K562 (cell line): Measurements from ENCODE around the gene MME. TPM values are rescaled to one million over a fixed set of nuclear protein-coding genes. Genes with fewer than 3 reads are reported as not detected.

ENCODE experiments used
- ATAC-seq: fragments of 200-7000 bp; cut with Tn5 transposase; 3 replicates; pipeline ENCODE4 v1.9.1; 2020; ENCODE audit warnings: moderate library complexity
- BruUV-seq: library from RNA; stranded (reverse); fragments of 400-500 nt; replicated peaks from 2 replicates; lab custom pipeline; 2021; lab: Mats Ljungman, UMichigan
- CTCF ChIA-PET: fragments of 300-600 bp; formaldehyde crosslinking; extraction: SDS; loops from one replicate; lab custom pipeline; 2021; ENCODE audit warnings: low intra/inter-chr PET ratio; lab: Yijun Ruan, JAX
- POLR2A ChIA-PET: fragments of 300-600, 350-650 bp; sonication (Branson Sonifier 250); formaldehyde crosslinking; extraction: SDS; loops from one replicate; lab custom pipeline; 2021; ENCODE audit warnings: antibody characterized with exemption, inconsistent platforms; lab: Yijun Ruan, JAX
- DNase-seq, 4 experiments: peaks; one replicate each; pipeline versions ENCODE4 v3.0.0 to v3.0.0-alpha.2; 2011 to 2018; ENCODE audit warnings: low spot score in 3 of 4, mixed read lengths in 3 of 4; ENCODE audit errors: extremely low read depth in 1 of 4
- FAIRE-seq: peaks from 2 replicates; lab custom pipeline; 2011; peaks lifted over from hg19 to GRCh38; lab: Jason Lieb, UNC
- H2AFZ ChIP-seq: 2 replicates; pipeline ENCODE4 v1.6.0; 2011; ENCODE audit warnings: low read depth, low read length, control low read depth, inconsistent platforms
- H3K27ac ChIP-seq: fragments of 200-600 bp; 3 replicates; pipeline ENCODE4 v1.8.0; 2011; ENCODE audit warnings: low read depth, mild to moderate bottlenecking, control low read depth, inconsistent platforms, low read length, moderate library complexity, mixed read lengths; ENCODE audit errors: extremely low read depth
- H3K27me3 ChIP-seq, 2 experiments: fragments of 300-600 bp in 1 of 2; 2 replicates in 1 of 2; 3 replicates in 1 of 2; pipeline versions ENCODE4 v1.6.0 to v1.8.0; 2011; ENCODE audit warnings: inconsistent platforms in 2 of 2, low read length in 2 of 2, mild to moderate bottlenecking in 1 of 2, mixed read lengths in 1 of 2, moderate library complexity in 1 of 2; ENCODE audit not compliant: control insufficient read depth in 2 of 2, insufficient read depth in 2 of 2
- H3K36me3 ChIP-seq: fragments of 300-600 bp; 3 replicates; pipeline ENCODE4 v1.8.0; 2011; ENCODE audit warnings: mild to moderate bottlenecking, low read length, inconsistent platforms; ENCODE audit not compliant: control insufficient read depth, insufficient read depth
- H3K4me1 ChIP-seq, 2 experiments: fragments of 200-600 bp in 1 of 2; replicated peaks in 1 of 2; 2 replicates in 1 of 2; 3 replicates in 1 of 2; pipeline versions ENCODE4 v1.5.1 to v1.8.0; 2011; ENCODE audit warnings: inconsistent platforms in 2 of 2, low read length in 2 of 2, mild to moderate bottlenecking in 1 of 2, mixed read lengths in 1 of 2, moderate library complexity in 1 of 2; ENCODE audit not compliant: control insufficient read depth in 2 of 2, insufficient read depth in 2 of 2
- H3K4me2 ChIP-seq: 2 replicates; pipeline ENCODE4 v1.6.1; 2011; ENCODE audit warnings: low read length, control low read depth, inconsistent platforms, mixed read lengths; ENCODE audit not compliant: insufficient read depth
- H3K4me3 ChIP-seq: fragments of 200-600 bp; sonication (generic), shearing (Covaris generic); 2 replicates; pipeline ENCODE4 v1.5.1; 2016; ENCODE audit warnings: control low read depth, inconsistent platforms
- H3K79me2 ChIP-seq: fragments of 200-600 bp; 3 replicates; pipeline ENCODE4 v1.8.0; 2011; ENCODE audit warnings: low read length, inconsistent platforms; ENCODE audit not compliant: control insufficient read depth, insufficient read depth
- H3K9ac ChIP-seq, 2 experiments: 2 replicates each; pipeline versions ENCODE4 v1.6.0 to v1.6.1; 2011; ENCODE audit warnings: low read depth in 2 of 2, low read length in 2 of 2, control low read depth in 1 of 2, inconsistent platforms in 1 of 2, mild to moderate bottlenecking in 1 of 2, mixed read lengths in 1 of 2; ENCODE audit not compliant: insufficient read depth in 1 of 2
- H3K9me1 ChIP-seq: one replicate; pipeline ENCODE4 v1.6.0; 2011; ENCODE audit warnings: inconsistent platforms, mild to moderate bottlenecking, low read length, moderate library complexity; ENCODE audit not compliant: control insufficient read depth, insufficient read depth
- H3K9me3 ChIP-seq: replicated peaks from 2 replicates; pipeline ENCODE4 v1.5.1; 2011; ENCODE audit warnings: low read depth, low read length, inconsistent platforms; ENCODE audit not compliant: control insufficient read depth, insufficient read depth
- H4K20me1 ChIP-seq: replicated peaks from 2 replicates; pipeline ENCODE4 v1.6.1; 2011; ENCODE audit warnings: low read length, inconsistent platforms, mixed read lengths; ENCODE audit not compliant: control insufficient read depth, insufficient read depth
- ARID2 ChIP-seq: fragments of 450-650 bp; IDR thresholded peaks from 2 replicates; pipeline ENCODE4 v1.6.1; 2017; ENCODE audit warnings: antibody characterized with exemption, mild to moderate bottlenecking
- FOXK2 ChIP-seq, 2 experiments: fragments of 450-650 bp; IDR thresholded peaks in 1 of 2; conservative IDR thresholded peaks in 1 of 2; 2 replicates each; pipeline ENCODE4 v1.6.1; 2016; ENCODE audit warnings: low read depth in 2 of 2, mild to moderate bottlenecking in 1 of 2
- FOXP4 ChIP-seq: sonication (generic); formaldehyde crosslinking; IDR thresholded peaks from 2 replicates; pipeline ENCODE4 v1.8.0; 2022; ENCODE audit warnings: mild to moderate bottlenecking, missing genetic modification reagents, borderline replicate concordance
- GABPB1 ChIP-seq: sonication (generic); formaldehyde crosslinking; IDR thresholded peaks from 2 replicates; pipeline ENCODE4 v1.8.0; 2022; ENCODE audit warnings: mild to moderate bottlenecking, missing genetic modification reagents
- KDM1A ChIP-seq, 2 experiments: fragments of 450-650 bp; IDR thresholded peaks; 2 replicates each; pipeline ENCODE4 v1.6.1; 2016; ENCODE audit warnings: mild to moderate bottlenecking in 2 of 2
- LCOR ChIP-seq: sonication (generic); formaldehyde crosslinking; IDR thresholded peaks from 2 replicates; pipeline ENCODE4 v1.8.0; 2022; ENCODE audit warnings: mild to moderate bottlenecking, missing genetic modification reagents
- PTTG1 ChIP-seq: fragments of 450-650 bp; IDR thresholded peaks from 2 replicates; pipeline ENCODE4 v1.6.1; 2016; ENCODE audit warnings: low read depth, mild to moderate bottlenecking, missing genetic modification characterization, missing compliant biosample characterization
- RNF219 ChIP-seq: fragments of 250-450 bp; sonication (Bioruptor Pico); IDR thresholded peaks from 2 replicates; pipeline ENCODE4 v1.5.0; 2022; ENCODE audit warnings: mild to moderate bottlenecking
- ZBTB9 ChIP-seq: fragments of 450-650 bp; formaldehyde crosslinking; IDR thresholded peaks from 2 replicates; pipeline ENCODE4 v1.4.0; 2020; ENCODE audit warnings: mild to moderate bottlenecking, moderate library complexity
- ZNF174 ChIP-seq: fragments of 250-450 bp; sonication (Bioruptor Pico); IDR thresholded peaks from 2 replicates; pipeline ENCODE4 v1.4.0; 2020; ENCODE audit warnings: mild to moderate bottlenecking
- ZNF586 ChIP-seq: fragments of 450-650 bp; formaldehyde crosslinking; conservative IDR thresholded peaks from 2 replicates; pipeline ENCODE4 v1.4.0; 2020; ENCODE audit warnings: mild to moderate bottlenecking, moderate library complexity
- in situ Hi-C: fragments of 300-500 bp; cut with MboI; formaldehyde crosslinking; loops from 4 replicates; pipeline ENCODE4 v1.15.0; 2018; ENCODE audit warnings: inconsistent platforms, mixed read lengths
- intact Hi-C: fragments of 100-400 bp; cut with micrococcal nuclease; formaldehyde crosslinking; loops from 2 replicates; pipeline ENCODE4 v1.14.2; 2022
- polyA plus RNA-seq, 8 experiments: library from polyadenylated mRNA; depleted of rRNA in 4 of 8; stranded (reverse) in 5 of 8; unstranded in 3 of 8; fragments of >200 nt; fragmentation: Nextera tagmentation in 2 of 8; fragmentation: Illumina TruSeq in 1 of 8; extraction: Ambion mirVana in 2 of 8; extraction: Trizol in 1 of 8; gene quantifications; 2 replicates each; pipeline versions ENCODE4 v1.2.1 to v1.2.3, GENCODE V29; 2011 to 2014; ENCODE audit warnings: inconsistent platforms in 1 of 8, missing spikeins in 1 of 8
- total RNA-seq, 7 experiments: library from RNA; depleted of rRNA in 6 of 7; stranded (reverse); fragments of >200 nt in 6 of 7; fragmentation: Illumina TruSeq in 2 of 7; extraction: Trizol in 2 of 7; gene quantifications; 2 replicates each; pipeline versions ENCODE4 v1.2.1 to v1.2.3, GENCODE V29; 2011 to 2021; ENCODE audit warnings: low replicate concordance in 1 of 7
- TF ChIP-seq, protein P1 (sequence below): sonication (generic); IDR thresholded peaks from 2 replicates; pipeline ENCODE4 v1.6.1; 2016
- TF ChIP-seq, protein P2 (sequence below): fragments of 250-450 bp; sonication (Bioruptor Pico); IDR thresholded peaks from 2 replicates; pipeline ENCODE4 v1.4.0; 2020

The MME gene
- total and polyA plus RNA-seq, 9 of the 15 experiments (the other 6 are each of a cell fraction or from before 2014, with no cell fraction given): 0.80 to 8.6 (median 2.5) TPM

DNA sequence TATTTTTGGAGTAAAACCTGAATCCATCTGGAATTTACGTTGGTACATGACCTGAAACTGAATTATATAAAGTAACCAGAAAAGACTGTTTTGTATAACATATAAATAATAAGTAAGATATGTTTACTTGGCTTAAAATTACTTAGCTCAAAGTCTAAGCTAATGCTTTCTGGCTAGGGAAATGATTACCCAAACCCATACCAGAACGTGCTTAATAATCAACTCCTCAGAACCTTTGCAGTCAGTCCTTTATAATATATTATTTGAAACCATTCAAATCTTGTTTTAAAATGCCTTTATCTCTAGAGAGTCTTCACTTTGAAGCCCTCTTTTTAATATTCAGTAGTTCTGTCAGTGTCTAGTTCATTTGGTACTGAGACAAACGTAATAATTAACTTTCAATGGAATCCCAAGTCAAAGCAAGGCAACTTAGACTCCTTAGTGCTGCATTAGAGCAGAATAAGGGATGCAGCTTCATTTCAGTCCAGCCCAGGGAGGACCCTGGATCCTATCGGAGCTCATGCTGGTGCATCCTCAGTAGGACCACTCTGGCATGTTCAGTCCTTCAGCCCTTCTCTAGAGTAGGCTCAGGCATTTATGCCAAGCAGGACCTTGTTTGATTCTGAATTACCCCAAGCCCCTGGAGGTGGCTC lies 81.6 kb downstream of the MME start (continued):
- TF ChIP-seq ZBTB9 (CRISPR knock-in tag) (no peak), FOXK2 (conservative IDR thresholded peaks at IDR 0.05 in 1 of 2, IDR thresholded peaks at IDR 0.05 in 1 of 2; ENCODE audit: low read depth in 2 of 2) (no peak)

- Histone ChIP-seq H3K36me3 (no peaks in the 10 kb centered on the region), H3K4me3 (no peak overlapping the region), H3K79me2 (no peaks in the 10 kb centered on the region), H2AFZ (no peak overlapping the region), H3K27me3 (no peaks in the 10 kb centered on the region), H3K9me1 (no peaks in the 10 kb centered on the region), H4K20me1 (no peaks in the 10 kb centered on the region), H3K4me1 (no peaks in the 10 kb centered on the region), H3K4me2 (no peak overlapping the region), H3K9me3 (no peaks in the 10 kb centered on the region), H3K27ac (no peak overlapping the region), H3K9ac (no peak overlapping the region)
- CTCF ChIA-PET: no interaction called here
- FAIRE-seq (no peak), ATAC-seq (no peak), DNase-seq (no peak)
- POLR2A ChIA-PET: interaction anchor here (0.6 kb wide), 1 partner anchor 83 kb away, joined by 3 read pairs; no protein-coding TSS in a partner anchor
- intact Hi-C loops: no loop called here
- BruUV-seq: no TSS peak
- in situ Hi-C loops: no loop called here
- TF ChIP-seq KDM1A (IDR thresholded peaks at IDR 0.05) (no peak), RNF219 (CRISPR knock-in tag) (no peak), ZNF586 (CRISPR knock-in tag) (no peak), PTTG1 (no peak), LCOR (CRISPR knock-in tag) (no peak), ARID2 (no peak), ZNF174 (no peak), GABPB1 (CRISPR knock-in tag) (no peak), FOXP4 (no peak)
- TF ChIP-seq, protein P1, sequence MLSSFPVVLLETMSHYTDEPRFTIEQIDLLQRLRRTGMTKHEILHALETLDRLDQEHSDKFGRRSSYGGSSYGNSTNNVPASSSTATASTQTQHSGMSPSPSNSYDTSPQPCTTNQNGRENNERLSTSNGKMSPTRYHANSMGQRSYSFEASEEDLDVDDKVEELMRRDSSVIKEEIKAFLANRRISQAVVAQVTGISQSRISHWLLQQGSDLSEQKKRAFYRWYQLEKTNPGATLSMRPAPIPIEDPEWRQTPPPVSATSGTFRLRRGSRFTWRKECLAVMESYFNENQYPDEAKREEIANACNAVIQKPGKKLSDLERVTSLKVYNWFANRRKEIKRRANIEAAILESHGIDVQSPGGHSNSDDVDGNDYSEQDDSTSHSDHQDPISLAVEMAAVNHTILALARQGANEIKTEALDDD: no peak
- TF ChIP-seq, protein P2, sequence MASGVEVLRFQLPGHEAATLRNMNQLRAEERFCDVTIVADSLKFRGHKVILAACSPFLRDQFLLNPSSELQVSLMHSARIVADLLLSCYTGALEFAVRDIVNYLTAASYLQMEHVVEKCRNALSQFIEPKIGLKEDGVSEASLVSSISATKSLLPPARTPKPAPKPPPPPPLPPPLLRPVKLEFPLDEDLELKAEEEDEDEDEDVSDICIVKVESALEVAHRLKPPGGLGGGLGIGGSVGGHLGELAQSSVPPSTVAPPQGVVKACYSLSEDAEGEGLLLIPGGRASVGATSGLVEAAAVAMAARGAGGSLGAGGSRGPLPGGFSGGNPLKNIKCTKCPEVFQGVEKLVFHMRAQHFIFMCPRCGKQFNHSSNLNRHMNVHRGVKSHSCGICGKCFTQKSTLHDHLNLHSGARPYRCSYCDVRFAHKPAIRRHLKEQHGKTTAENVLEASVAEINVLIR: no peak
These were observed 84.2 kb downstream of the MME start for GRCh38 chr3:155164306-155164705.
